Choroid plexus epithelial cell (primary cell): ENCODE measurements around the gene ADRA2B.
"Not testable (repeated sequence)": the region's sequence is repeated elsewhere in the genome, so short reads cannot be mapped to it uniquely, and the experiment has no call there.

Experiments used
- DNase-seq: peaks from one replicate; pipeline ENCODE4 v3.0.0-alpha.2; 2010; ENCODE audit warnings: low read depth
- H3K4me3 ChIP-seq: 2 replicates; pipeline ENCODE4 v1.5.1; 2011; ENCODE audit warnings: low read depth, mild to moderate bottlenecking, control low read depth, low read length, moderate library complexity
- CTCF ChIP-seq: conservative IDR thresholded peaks from 2 replicates; pipeline ENCODE4 v1.5.1; 2011; ENCODE audit warnings: low read depth, mild to moderate bottlenecking, control low read depth, inconsistent platforms, low read length, moderate library complexity

Gene ADRA2B

GRCh38 chr2:96073170-96073775 lies 43.1 kb downstream of the ADRA2B start:
- H3K4me3 ChIP-seq, result no peak overlapping the region
- no peak for DNase-seq
- TF ChIP-seq CTCF, result no peak

- H3K4me3 ChIP-seq, result no peak overlapping the region
- no peak for TF ChIP-seq CTCF
- DNase-seq, result no peak
These were observed 43.6 kb downstream of the ADRA2B start for GRCh38 chr2:96072746-96073145.

GRCh38 chr2:96071977-96072491 lies 44.3 kb downstream of the ADRA2B start:
- not testable (repeated sequence) for DNase-seq, H3K4me3 ChIP-seq

GRCh38 chr2:96071087-96071976 lies 45.0 kb downstream of the ADRA2B start:
- not testable (repeated sequence) for H3K4me3 ChIP-seq, DNase-seq

- H3K4me3 ChIP-seq, DNase-seq: not testable (repeated sequence)
These were observed 46.0 kb downstream of the ADRA2B start for GRCh38 chr2:96070351-96070750.

GRCh38 chr2:96069878-96070277 lies 46.5 kb downstream of the ADRA2B start:
- not testable (repeated sequence) for H3K4me3 ChIP-seq, DNase-seq

GRCh38 chr2:96067902-96068581 lies 48.3 kb downstream of the ADRA2B start:
- DNase-seq, H3K4me3 ChIP-seq: not testable (repeated sequence)

GRCh38 chr2:96067098-96067660 lies 49.2 kb downstream of the ADRA2B start:
- not testable (repeated sequence) for DNase-seq, H3K4me3 ChIP-seq

- not testable (repeated sequence) for H3K4me3 ChIP-seq
These were observed 49.9 kb downstream of the ADRA2B start for GRCh38 chr2:96066511-96066910.

GRCh38 chr2:96065954-96066353 lies 50.4 kb downstream of the ADRA2B start:
- not testable (repeated sequence) for DNase-seq, H3K4me3 ChIP-seq

More at GRCh38 chr2:96066511-96066910, 49.9 kb downstream of the ADRA2B start:
- not testable (repeated sequence) for DNase-seq

GRCh38 chr2:96065381-96065930 lies 50.9 kb downstream of the ADRA2B start:
- no peak overlapping the region for H3K4me3 ChIP-seq
- no peak for TF ChIP-seq CTCF
- DNase-seq, result no peak

GRCh38 chr2:96064760-96065159 lies 51.6 kb downstream of the ADRA2B start:
- not testable (repeated sequence) for DNase-seq, H3K4me3 ChIP-seq

GRCh38 chr2:96064047-96064675 lies 52.2 kb downstream of the ADRA2B start:
- H3K4me3 ChIP-seq, DNase-seq: not testable (repeated sequence)
